Sigmoid colon (tissue), 7 donors: ENCODE measurements around the gene FIBP. TPM values are rescaled to one million over a fixed set of nuclear protein-coding genes. Genes with fewer than 3 reads are reported as not detected.

ENCODE experiments used
- DNase-seq: peaks from one replicate; pipeline ENCODE4 v3.0.0-alpha.2; 2019
- H3K27ac ChIP-seq, 4 donors: fragments of 200-600 bp; sonication (generic); one replicate each; pipeline ENCODE4 v1.5.1; 2016 to 2019; ENCODE audit warnings: mild to moderate bottlenecking in 1 of 4
- H3K27me3 ChIP-seq, 3 donors: fragments of 200-600 bp; sonication (generic); one replicate each; pipeline ENCODE4 v1.5.1; 2019; ENCODE audit warnings: mild to moderate bottlenecking in 1 of 3
- H3K36me3 ChIP-seq, 4 donors: fragments of 200-600 bp; sonication (generic); one replicate each; pipeline ENCODE4 v1.5.1; 2016 to 2019
- H3K4me1 ChIP-seq, 4 donors: fragments of 200-600 bp; sonication (generic); one replicate each; pipeline ENCODE4 v1.5.1; 2017 to 2019
- H3K4me3 ChIP-seq, 4 donors: fragments of 200-600 bp; sonication (generic); one replicate each; pipeline ENCODE4 v1.5.1; 2017 to 2019; ENCODE audit warnings: mild to moderate bottlenecking in 2 of 4, moderate library complexity in 1 of 4
- H3K9me3 ChIP-seq, 4 donors: fragments of 200-600 bp in 3 of 4; sonication (generic) in 3 of 4; one replicate each; pipeline versions ENCODE4 v1.5.1 to v1.6.1; 2013 to 2019
- CTCF ChIP-seq, 4 experiments: fragments of 450-650 bp in 3 of 4; fragments of 200-600 bp in 1 of 4; IDR thresholded peaks; one replicate each; pipeline ENCODE4 v1.5.1; 2016 to 2019; ENCODE audit warnings: antibody characterized with exemption in 4 of 4, mild to moderate bottlenecking in 3 of 4, moderate library complexity in 2 of 4
- EP300 ChIP-seq, 4 donors: sonication (generic); formaldehyde crosslinking; IDR thresholded peaks; one replicate each; pipeline ENCODE4 v1.6.1; 2017; ENCODE audit warnings: antibody characterized with exemption in 4 of 4
- POLR2A ChIP-seq, 2 donors: fragments of 450-650 bp; IDR thresholded peaks; one replicate each; pipeline ENCODE4 v1.6.1; 2016; ENCODE audit warnings: antibody characterized with exemption in 2 of 2, mild to moderate bottlenecking in 2 of 2, moderate library complexity in 2 of 2
- POLR2AphosphoS5 ChIP-seq, 4 donors: sonication (generic); formaldehyde crosslinking; IDR thresholded peaks; one replicate each; pipeline ENCODE4 v1.6.1; 2017; ENCODE audit warnings: antibody characterized with exemption in 4 of 4
- WGBS, 2 donors: extraction: QIAGEN DNeasy Blood & Tissue Kit; methylation state at CpG; one replicate each; pipeline ENCODE4 v1.1.7; 2013; 5-methylcytosine and 5-hydroxymethylcytosine counted together
- intact Hi-C: fragments of 100-400 bp; cut with DNase I; formaldehyde crosslinking; loops from one replicate; pipeline ENCODE4 v1.15.1; 2023
- polyA plus RNA-seq, 3 donors: library from polyadenylated mRNA; stranded (reverse); fragments of 200-250 nt; gene quantifications; one replicate each; pipeline ENCODE4 v1.2.3, GENCODE V29; 2013
- total RNA-seq, 4 donors: library from RNA; depleted of rRNA; stranded (reverse); fragments of >200 nt; gene quantifications; one replicate each; pipeline ENCODE4 v1.1.0, GENCODE V29; 2016
- donor health status: healthy with polysubstance abuse.
- donor health status: Bipolar disorder and iron deficiency.
- donor health status: healthy.

FIBP gene
- total and polyA plus RNA-seq, 7 donors: 37.5 to 66.1 (median 54.4) TPM

GRCh38 chr11:65921876-65922275, 33.6 kb upstream of the FIBP start:
- 95% methylated on average over 10 of the region's 10 CpGs for WGBS, 2 donors
- H3K27me3 ChIP-seq: no peaks in the 10 kb centered on the region
- no peak overlapping the region for H3K4me3 ChIP-seq
- TF ChIP-seq POLR2A (IDR thresholded peaks at IDR 0.05) (no peak), CTCF (IDR thresholded peaks at IDR 0.05) (no peak), POLR2AphosphoS5 (IDR thresholded peaks at IDR 0.05) (no peak), EP300 (IDR thresholded peaks at IDR 0.05) (no peak)
- peaks cover 0 to 36% (median 6%) of the 10 kb centered on the region in 4 donors for H3K36me3 ChIP-seq
- no peak for DNase-seq
- intact Hi-C loops: no loop called here
- H3K27ac ChIP-seq: no peak overlapping the region
- H3K4me1 ChIP-seq: peaks cover 0 to 31% (median 28%) of the 10 kb centered on the region in 4 donors
- H3K9me3 ChIP-seq: no peaks in the 10 kb centered on the region

GRCh38 chr11:65921033-65921555, 32.8 kb upstream of the FIBP start:
- peak overlapping the region in 1 of 4 donors; percentile 99 for H3K4me3 ChIP-seq
- TF ChIP-seq CTCF (IDR thresholded peaks at IDR 0.05): no peak
- TF ChIP-seq EP300 (IDR thresholded peaks at IDR 0.05): no peak
- TF ChIP-seq POLR2AphosphoS5 (IDR thresholded peaks at IDR 0.05): no peak
- no peak for TF ChIP-seq POLR2A (IDR thresholded peaks at IDR 0.05)
- peaks cover 0 to 39% (median 36%) of the 10 kb centered on the region in 4 donors for H3K4me1 ChIP-seq
- WGBS, 2 donors: 79 to 90% methylated on average over 12 of the region's 12 CpGs
- intact Hi-C loops: no loop called here
- H3K9me3 ChIP-seq: no peaks in the 10 kb centered on the region
- no peaks in the 10 kb centered on the region for H3K27me3 ChIP-seq
- DNase-seq: no peak
- H3K36me3 ChIP-seq: peaks cover 0 to 36% (median 6%) of the 10 kb centered on the region in 4 donors
- peak overlapping the region in 1 of 4 donors; percentile 86 for H3K27ac ChIP-seq

- no peaks in the 10 kb centered on the region for H3K27me3 ChIP-seq
- no peaks in the 10 kb centered on the region for H3K9me3 ChIP-seq
- peaks cover 0 to 36% (median 6%) of the 10 kb centered on the region in 4 donors for H3K36me3 ChIP-seq
- peak overlapping the region; percentile 68 to 99 (median 92) for H3K4me3 ChIP-seq
- peaks cover 0 to 46% (median 43%) of the 10 kb centered on the region in 4 donors for H3K4me1 ChIP-seq
- TF ChIP-seq POLR2AphosphoS5 (IDR thresholded peaks at IDR 0.05) (no peak), CTCF (IDR thresholded peaks at IDR 0.05) (no peak)
- peak; percentile 74 for DNase-seq
- H3K27ac ChIP-seq: peak overlapping the region; percentile 86 to 98 (median 90)
- 29 to 63% methylated on average over 15 of the region's 15 CpGs for WGBS, 2 donors
- intact Hi-C loops: no loop called here
Measured at GRCh38 chr11:65920372-65920802, 32.1 kb upstream of the FIBP start.

GRCh38 chr11:65919573-65920371, 31.5 kb upstream of the FIBP start:
- intact Hi-C loops: loop anchor here (1.0 to 5.0 kb wide), 3 partner anchors 29 to 62 kb away; partner anchors contain the start of genes CCDC85B, CFL1 and SART1
- peaks cover 0 to 36% (median 6%) of the 10 kb centered on the region in 4 donors for H3K36me3 ChIP-seq
- no peaks in the 10 kb centered on the region for H3K9me3 ChIP-seq
- peak overlapping the region; percentile 86 to 98 (median 90) for H3K27ac ChIP-seq
- peak overlapping the region; percentile 68 to 99 (median 92) for H3K4me3 ChIP-seq
- DNase-seq: peak; percentile 84
- no peaks in the 10 kb centered on the region for H3K27me3 ChIP-seq
- WGBS, 2 donors: 0 to 1% methylated on average over 60 of the region's 60 CpGs
- H3K4me1 ChIP-seq: peaks cover 0 to 53% (median 49%) of the 10 kb centered on the region in 4 donors
- TF ChIP-seq EP300 (IDR thresholded peaks at IDR 0.05) (no peak), POLR2AphosphoS5 (IDR thresholded peaks at IDR 0.05) (peak in 1 of 4 donors; percentile 18)

GRCh38 chr11:65919141-65919572, 30.9 kb upstream of the FIBP start, which contains the start of gene DRAP1:
Gene DRAP1, plus strand, starts transcription at chr11:65919426. Its CDS starts 76 bp downstream, at chr11:65919502.
- Histone ChIP-seq H3K27me3 (no peaks in the 10 kb centered on the region), H3K36me3 (peaks cover 0 to 36% (median 6%) of the 10 kb centered on the region in 4 donors), H3K4me1 (peaks cover 0 to 58% (median 53%) of the 10 kb centered on the region in 4 donors), H3K4me3 (peak within 1 kb of the TSS; percentile 90 to 99 (median 97)), H3K9me3 (no peaks in the 10 kb centered on the region), H3K27ac (peak within 1 kb of the TSS; percentile 95 to 99 (median 98))
- DNase-seq: peak; percentile 99
- 1% methylated on average over 59 of the region's 59 CpGs for WGBS, 2 donors
- TF ChIP-seq CTCF (IDR thresholded peaks at IDR 0.05): no peak
- TF ChIP-seq POLR2AphosphoS5 (IDR thresholded peaks at IDR 0.05): peak; percentile 32 to 78 (median 72)
- no peak for TF ChIP-seq EP300 (IDR thresholded peaks at IDR 0.05)
- TF ChIP-seq POLR2A (IDR thresholded peaks at IDR 0.05): peak; percentile 14 to 32
- intact Hi-C loops: loop anchor here (1.0 to 5.0 kb wide), 3 partner anchors 29 to 62 kb away; partner anchors contain the start of genes CCDC85B, CFL1 and SART1
